ENCODE measurements around the gene TBC1D22A. TPM values are rescaled to one million over a fixed set of nuclear protein-coding genes. Genes with fewer than 3 reads are reported as not detected.
"Not testable (repeated sequence)": the region's sequence is repeated elsewhere in the genome, so short reads cannot be mapped to it uniquely, and the experiment has no call there.

TBC1D22A gene
- polyA plus RNA-seq, 1 donor (not counting 4 experiments of a cell fraction or from before 2014, with no cell fraction given), result 20.9 TPM

GRCh38 chr22:46977656-46978343 is 215.3 kb downstream of the TBC1D22A start:
- H2AFZ ChIP-seq (ENCODE audit: control insufficient read depth, low read length), result no peak overlapping the region
- H3K36me3 ChIP-seq (ENCODE audit: control insufficient read depth in 2 of 2, extremely low read depth in 1 of 2, insufficient read depth in 2 of 2, low read length in 2 of 2), result peaks cover 4 to 15% of the 10 kb centered on the region in 2 experiments
- peaks cover 2% of the 10 kb centered on the region for H3K4me1 ChIP-seq (ENCODE audit: control insufficient read depth, extremely low read depth, insufficient read depth, low read length)
- no peak overlapping the region for H3K9ac ChIP-seq (ENCODE audit: control insufficient read depth, extremely low read depth, insufficient read depth, low read length)
- no peak for FAIRE-seq
- H3K9me3 ChIP-seq (ENCODE audit: control insufficient read depth, low read depth, low read length), result no peaks in the 10 kb centered on the region
- H3K4me3 ChIP-seq (ENCODE audit: control insufficient read depth in 2 of 3, extremely low read depth in 1 of 3, insufficient read depth in 2 of 3, low read depth in 1 of 3, low read length in 3 of 3), result no peak overlapping the region
- no peaks in the 10 kb centered on the region for H3K79me2 ChIP-seq (ENCODE audit: control insufficient read depth, insufficient read depth, low read length)
- dilution Hi-C loops (cut with MboI; ENCODE audit: extremely low pct_ligation_motif_present, low sequenced_read_pairs), result no loop called here
- no peak for DNase-seq (ENCODE audit: low read depth, low spot score)
- no peaks in the 10 kb centered on the region for H3K9me1 ChIP-seq (ENCODE audit: control insufficient read depth, extremely low read depth, insufficient read depth, low read length)
- no peaks in the 10 kb centered on the region for H4K20me1 ChIP-seq (ENCODE audit: control insufficient read depth, extremely low read depth, insufficient read depth, low read length)
- TF ChIP-seq EZH2 (IDR thresholded peaks at IDR 0.05; ENCODE audit: low read length), result no peak
- TF ChIP-seq CTCF (optimal IDR thresholded peaks at IDR 0.05 in 1 of 3, IDR thresholded peaks at IDR 0.05 in 1 of 3, conservative IDR thresholded peaks at IDR 0.05 in 1 of 3; ENCODE audit: extremely low read depth in 1 of 3, insufficient read depth in 2 of 3, low read length in 3 of 3), result no peak
- no peaks in the 10 kb centered on the region for H3K27me3 ChIP-seq (ENCODE audit: control insufficient read depth, extremely low read depth, insufficient read depth, low read length)
- H3K27ac ChIP-seq (ENCODE audit: control insufficient read depth, insufficient read depth, low read length), result no peak overlapping the region
- H3K4me2 ChIP-seq (ENCODE audit: control insufficient read depth, extremely low read depth, insufficient read depth, low read depth, low read length), result no peak overlapping the region

GRCh38 chr22:46978668-46979067 is 216.2 kb downstream of the TBC1D22A start:
- H4K20me1 ChIP-seq (ENCODE audit: control insufficient read depth, extremely low read depth, insufficient read depth, low read length); H3K27ac ChIP-seq (ENCODE audit: control insufficient read depth, insufficient read depth, low read length); H3K4me2 ChIP-seq (ENCODE audit: control insufficient read depth, extremely low read depth, insufficient read depth, low read depth, low read length); H3K27me3 ChIP-seq (ENCODE audit: control insufficient read depth, extremely low read depth, insufficient read depth, low read length); dilution Hi-C loops (cut with MboI; ENCODE audit: extremely low pct_ligation_motif_present, low sequenced_read_pairs); H3K9me3 ChIP-seq (ENCODE audit: control insufficient read depth, low read depth, low read length); H3K9ac ChIP-seq (ENCODE audit: control insufficient read depth, extremely low read depth, insufficient read depth, low read length); H3K4me3 ChIP-seq (ENCODE audit: control insufficient read depth in 2 of 3, extremely low read depth in 1 of 3, insufficient read depth in 2 of 3, low read depth in 1 of 3, low read length in 3 of 3); H3K9me1 ChIP-seq (ENCODE audit: control insufficient read depth, extremely low read depth, insufficient read depth, low read length); H3K4me1 ChIP-seq (ENCODE audit: control insufficient read depth, extremely low read depth, insufficient read depth, low read length); H2AFZ ChIP-seq (ENCODE audit: control insufficient read depth, low read length); DNase-seq (ENCODE audit: low read depth, low spot score); FAIRE-seq; H3K79me2 ChIP-seq (ENCODE audit: control insufficient read depth, insufficient read depth, low read length): not testable (repeated sequence)
- peaks cover 4 to 17% of the 10 kb centered on the region in 2 experiments for H3K36me3 ChIP-seq (ENCODE audit: control insufficient read depth in 2 of 2, extremely low read depth in 1 of 2, insufficient read depth in 2 of 2, low read length in 2 of 2)

DNA sequence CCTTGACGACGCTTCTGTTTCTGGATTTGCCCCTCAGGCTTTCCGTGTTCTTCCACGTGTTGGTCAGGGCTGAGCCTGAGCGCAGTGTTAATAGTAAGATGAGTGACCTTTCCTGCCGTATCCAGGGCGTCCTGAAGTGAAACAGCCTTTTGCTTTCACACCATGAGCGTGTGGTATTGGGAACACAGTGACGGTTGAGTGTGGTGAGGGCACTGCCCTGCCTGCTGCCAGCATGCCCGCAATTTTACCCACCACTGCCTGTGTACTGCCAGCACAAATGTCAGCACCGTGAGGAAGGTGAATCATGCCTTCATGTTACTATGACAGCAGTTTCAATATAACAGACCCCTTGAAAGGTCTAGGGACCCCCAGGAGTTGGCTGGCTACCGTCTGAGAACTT is 217.1 kb downstream of the TBC1D22A start:
- Histone ChIP-seq H3K9me3 (ENCODE audit: control insufficient read depth, low read depth, low read length) (no peaks in the 10 kb centered on the region), H3K4me2 (ENCODE audit: control insufficient read depth, extremely low read depth, insufficient read depth, low read depth, low read length) (no peak overlapping the region), H3K27ac (ENCODE audit: control insufficient read depth, insufficient read depth, low read length) (no peak overlapping the region), H2AFZ (ENCODE audit: control insufficient read depth, low read length) (no peak overlapping the region), H3K27me3 (ENCODE audit: control insufficient read depth, extremely low read depth, insufficient read depth, low read length) (no peaks in the 10 kb centered on the region), H3K79me2 (ENCODE audit: control insufficient read depth, insufficient read depth, low read length) (no peaks in the 10 kb centered on the region), H3K4me3 (ENCODE audit: control insufficient read depth in 2 of 3, extremely low read depth in 1 of 3, insufficient read depth in 2 of 3, low read depth in 1 of 3, low read length in 3 of 3) (no peak overlapping the region), H3K9ac (ENCODE audit: control insufficient read depth, extremely low read depth, insufficient read depth, low read length) (no peak overlapping the region), H3K4me1 (ENCODE audit: control insufficient read depth, extremely low read depth, insufficient read depth, low read length) (peaks cover 6% of the 10 kb centered on the region), H4K20me1 (ENCODE audit: control insufficient read depth, extremely low read depth, insufficient read depth, low read length) (no peaks in the 10 kb centered on the region), H3K36me3 (ENCODE audit: control insufficient read depth in 2 of 2, extremely low read depth in 1 of 2, insufficient read depth in 2 of 2, low read length in 2 of 2) (peaks cover 2 to 14% of the 10 kb centered on the region in 2 experiments), H3K9me1 (ENCODE audit: control insufficient read depth, extremely low read depth, insufficient read depth, low read length) (no peaks in the 10 kb centered on the region)
- dilution Hi-C loops (cut with MboI; ENCODE audit: extremely low pct_ligation_motif_present, low sequenced_read_pairs), result no loop called here
- DNase-seq (ENCODE audit: low read depth, low spot score), result no peak
- FAIRE-seq, result no peak
- TF ChIP-seq CTCF (optimal IDR thresholded peaks at IDR 0.05 in 1 of 3, IDR thresholded peaks at IDR 0.05 in 1 of 3, conservative IDR thresholded peaks at IDR 0.05 in 1 of 3; ENCODE audit: extremely low read depth in 1 of 3, insufficient read depth in 2 of 3, low read length in 3 of 3), result no peak
- TF ChIP-seq EZH2 (IDR thresholded peaks at IDR 0.05; ENCODE audit: low read length), result no peak

All from keratinocyte (primary cell).